ENCODE measurements around the gene NOM1.

Gene NOM1

GRCh38 chr7:156941393-156942182, 7.9 kb upstream of the NOM1 start:
- H3K79me2 ChIP-seq (ENCODE audit: low read length), result no peaks in the 10 kb centered on the region
- no peak for TF ChIP-seq EZH2 (optimal IDR thresholded peaks at IDR 0.05; ENCODE audit: low read depth, low read length)
- TF ChIP-seq, protein P1, sequence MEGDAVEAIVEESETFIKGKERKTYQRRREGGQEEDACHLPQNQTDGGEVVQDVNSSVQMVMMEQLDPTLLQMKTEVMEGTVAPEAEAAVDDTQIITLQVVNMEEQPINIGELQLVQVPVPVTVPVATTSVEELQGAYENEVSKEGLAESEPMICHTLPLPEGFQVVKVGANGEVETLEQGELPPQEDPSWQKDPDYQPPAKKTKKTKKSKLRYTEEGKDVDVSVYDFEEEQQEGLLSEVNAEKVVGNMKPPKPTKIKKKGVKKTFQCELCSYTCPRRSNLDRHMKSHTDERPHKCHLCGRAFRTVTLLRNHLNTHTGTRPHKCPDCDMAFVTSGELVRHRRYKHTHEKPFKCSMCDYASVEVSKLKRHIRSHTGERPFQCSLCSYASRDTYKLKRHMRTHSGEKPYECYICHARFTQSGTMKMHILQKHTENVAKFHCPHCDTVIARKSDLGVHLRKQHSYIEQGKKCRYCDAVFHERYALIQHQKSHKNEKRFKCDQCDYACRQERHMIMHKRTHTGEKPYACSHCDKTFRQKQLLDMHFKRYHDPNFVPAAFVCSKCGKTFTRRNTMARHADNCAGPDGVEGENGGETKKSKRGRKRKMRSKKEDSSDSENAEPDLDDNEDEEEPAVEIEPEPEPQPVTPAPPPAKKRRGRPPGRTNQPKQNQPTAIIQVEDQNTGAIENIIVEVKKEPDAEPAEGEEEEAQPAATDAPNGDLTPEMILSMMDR (IDR thresholded peaks at IDR 0.05; ENCODE audit: low read length), result no peak
- no peak for TF ChIP-seq EZH2phosphoT487 (IDR thresholded peaks at IDR 0.05; ENCODE audit: low read length)
- DNase-seq, result no peak
- no peaks in the 10 kb centered on the region for H3F3A ChIP-seq (ENCODE audit: insufficient read depth, low read length)
- peaks cover 12% of the 10 kb centered on the region for H3K27me3 ChIP-seq (replicated peaks; ENCODE audit: insufficient read depth, low read length)
- H3K4me2 ChIP-seq (ENCODE audit: low read depth, low read length), result no peak overlapping the region
- no peaks in the 10 kb centered on the region for H4K20me1 ChIP-seq (ENCODE audit: insufficient read depth, low read length)
- H3K9ac ChIP-seq (ENCODE audit: low read length), result no peak overlapping the region
- H3K9me2 ChIP-seq (replicated peaks; ENCODE audit: insufficient read depth, low read length), result no peaks in the 10 kb centered on the region
- no peaks in the 10 kb centered on the region for H3K4me1 ChIP-seq (ENCODE audit: low read length)
- H3K27ac ChIP-seq (ENCODE audit: low read length), result no peak overlapping the region
- H3K9me3 ChIP-seq (replicated peaks; ENCODE audit: insufficient read depth, low read length), result no peaks in the 10 kb centered on the region
- no peak overlapping the region for H3K4me3 ChIP-seq (ENCODE audit: low read length)
- H3K36me3 ChIP-seq (replicated peaks; ENCODE audit: insufficient read depth, low read length), result no peaks in the 10 kb centered on the region
- no peak overlapping the region for H2AFZ ChIP-seq (ENCODE audit: low read length)

- H3K79me2 ChIP-seq (ENCODE audit: low read length), result no peaks in the 10 kb centered on the region
- H3K27me3 ChIP-seq (replicated peaks; ENCODE audit: insufficient read depth, low read length), result peaks cover 20% of the 10 kb centered on the region
- no peaks in the 10 kb centered on the region for H3F3A ChIP-seq (ENCODE audit: insufficient read depth, low read length)
- H3K9ac ChIP-seq (ENCODE audit: low read length), result no peak overlapping the region
- H3K36me3 ChIP-seq (replicated peaks; ENCODE audit: insufficient read depth, low read length), result no peaks in the 10 kb centered on the region
- no peak overlapping the region for H3K27ac ChIP-seq (ENCODE audit: low read length)
- TF ChIP-seq EZH2 (optimal IDR thresholded peaks at IDR 0.05; ENCODE audit: low read depth, low read length), result no peak
- TF ChIP-seq, protein P1 (IDR thresholded peaks at IDR 0.05; ENCODE audit: low read length), result no peak
- no peak for TF ChIP-seq EZH2phosphoT487 (IDR thresholded peaks at IDR 0.05; ENCODE audit: low read length)
- no peak overlapping the region for H3K4me3 ChIP-seq (ENCODE audit: low read length)
- no peaks in the 10 kb centered on the region for H3K9me2 ChIP-seq (replicated peaks; ENCODE audit: insufficient read depth, low read length)
- no peak overlapping the region for H3K4me2 ChIP-seq (ENCODE audit: low read depth, low read length)
- H3K4me1 ChIP-seq (ENCODE audit: low read length), result no peaks in the 10 kb centered on the region
- H3K9me3 ChIP-seq (replicated peaks; ENCODE audit: insufficient read depth, low read length), result no peaks in the 10 kb centered on the region
- no peaks in the 10 kb centered on the region for H4K20me1 ChIP-seq (ENCODE audit: insufficient read depth, low read length)
- no peak for DNase-seq
- H2AFZ ChIP-seq (ENCODE audit: low read length), result no peak overlapping the region
Measured at GRCh38 chr7:156942708-156943090, 6.8 kb upstream of the NOM1 start.

- Histone ChIP-seq H3F3A (ENCODE audit: insufficient read depth, low read length) (no peaks in the 10 kb centered on the region), H3K27me3 (replicated peaks; ENCODE audit: insufficient read depth, low read length) (peaks cover 21% of the 10 kb centered on the region), H2AFZ (ENCODE audit: low read length) (no peak overlapping the region), H3K4me2 (ENCODE audit: low read depth, low read length) (no peak overlapping the region), H3K9me2 (replicated peaks; ENCODE audit: insufficient read depth, low read length) (no peaks in the 10 kb centered on the region), H3K36me3 (replicated peaks; ENCODE audit: insufficient read depth, low read length) (no peaks in the 10 kb centered on the region), H3K4me1 (ENCODE audit: low read length) (no peaks in the 10 kb centered on the region), H3K4me3 (ENCODE audit: low read length) (no peak overlapping the region), H4K20me1 (ENCODE audit: insufficient read depth, low read length) (no peaks in the 10 kb centered on the region), H3K9ac (ENCODE audit: low read length) (no peak overlapping the region), H3K27ac (ENCODE audit: low read length) (no peak overlapping the region), H3K9me3 (replicated peaks; ENCODE audit: insufficient read depth, low read length) (no peaks in the 10 kb centered on the region), H3K79me2 (ENCODE audit: low read length) (no peaks in the 10 kb centered on the region)
- TF ChIP-seq EZH2phosphoT487 (IDR thresholded peaks at IDR 0.05; ENCODE audit: low read length) (no peak), EZH2 (optimal IDR thresholded peaks at IDR 0.05; ENCODE audit: low read depth, low read length) (no peak)
- TF ChIP-seq, protein P1 (IDR thresholded peaks at IDR 0.05; ENCODE audit: low read length), result no peak
- DNase-seq, result no peak
Measured at GRCh38 chr7:156943091-156944041, 6.1 kb upstream of the NOM1 start.
